ENCODE results near the gene TECTA. TPM values are rescaled to one million over a fixed set of nuclear protein-coding genes. Genes with fewer than 3 reads are reported as not detected.

Gene TECTA
- polyA plus RNA-seq, 1 donor: 3.2 TPM

GRCh38 chr11:121188776-121189175 is 87.7 kb downstream of the TECTA start:
- DNase-seq: no peak

- DNase-seq: no peak
Observed at GRCh38 chr11:121191818-121192217, 90.8 kb downstream of the TECTA start.

DNA sequence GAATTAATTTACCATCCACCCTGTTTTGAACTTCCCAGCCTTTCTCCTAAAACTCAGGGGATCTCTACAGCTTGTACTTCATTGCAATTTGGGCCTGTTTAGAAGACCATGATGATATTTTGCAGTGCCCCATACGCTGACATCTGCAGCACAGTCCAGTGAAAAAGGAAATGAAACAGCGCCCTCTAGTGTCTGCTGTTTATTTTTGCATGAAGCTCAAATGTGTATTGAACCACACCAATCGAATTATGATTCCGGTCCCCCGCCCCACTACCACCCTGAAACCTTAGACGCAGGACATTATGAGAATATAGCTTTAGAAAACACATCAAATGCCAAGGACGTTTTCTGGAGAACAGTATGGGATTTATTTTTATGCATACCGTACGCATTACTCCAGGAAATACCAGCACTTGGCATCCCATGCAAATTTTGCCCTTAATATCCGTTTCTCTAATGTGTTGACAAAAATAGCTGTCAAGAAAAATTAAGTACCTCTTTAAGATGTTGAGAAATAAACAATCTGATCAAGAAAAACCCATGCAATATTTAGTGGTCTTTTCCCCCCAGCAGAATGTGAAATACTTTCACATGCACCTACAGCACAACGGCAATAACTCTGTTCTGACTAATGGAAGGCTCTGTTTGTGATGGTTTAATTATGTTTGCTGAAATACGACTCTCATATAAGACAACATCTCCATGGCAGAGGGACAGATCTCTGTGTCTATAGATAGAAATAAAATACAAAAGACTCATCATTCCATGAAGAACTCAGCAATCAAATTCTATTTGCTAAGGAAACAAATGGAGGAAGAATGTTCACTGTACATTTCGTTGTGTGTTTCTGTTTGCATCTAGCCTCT is 93.9 kb downstream of the TECTA start:
- DNase-seq: peak; percentile 70

DNA sequence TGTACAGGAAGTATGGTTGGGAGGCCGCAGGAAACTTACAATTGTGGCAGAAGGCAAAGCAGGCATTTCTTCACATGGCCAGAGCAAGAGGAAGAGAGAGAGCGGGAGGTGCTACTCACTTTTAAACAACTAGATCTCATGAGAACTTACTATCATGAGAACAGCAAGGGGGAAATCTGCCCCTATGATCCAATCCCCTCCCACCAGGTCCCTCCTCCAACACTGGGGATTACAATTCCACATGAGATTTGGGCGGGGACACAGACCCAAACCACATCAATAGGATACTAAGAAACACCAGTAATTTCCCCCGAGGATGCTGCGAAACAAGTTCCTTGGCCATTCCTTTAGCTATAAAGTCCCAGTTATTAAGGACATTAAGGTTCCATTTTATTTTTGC is 97.4 kb downstream of the TECTA start:
- no peak for DNase-seq

- no peak for DNase-seq
Observed at GRCh38 chr11:121199516-121199915, 98.5 kb downstream of the TECTA start.

DNA sequence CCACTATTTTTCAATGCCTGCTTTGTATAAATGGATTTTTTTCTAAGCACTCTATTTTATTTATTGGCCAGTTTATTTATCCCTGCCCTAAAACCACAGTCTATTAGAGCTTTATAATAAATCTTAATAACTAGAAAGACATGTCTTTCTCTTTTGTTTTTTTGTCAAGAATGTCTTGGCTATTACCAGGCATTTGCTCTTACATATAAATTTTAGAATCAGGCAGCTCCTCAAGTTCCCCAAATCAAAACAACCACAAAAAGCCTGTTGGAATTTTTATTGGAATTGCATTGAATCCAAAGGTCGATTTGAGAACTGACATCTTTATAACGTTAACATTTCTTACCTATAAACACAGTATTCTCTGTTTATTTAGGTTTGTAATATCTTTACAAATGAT is 105.8 kb downstream of the TECTA start:
- no peak for DNase-seq

DNA sequence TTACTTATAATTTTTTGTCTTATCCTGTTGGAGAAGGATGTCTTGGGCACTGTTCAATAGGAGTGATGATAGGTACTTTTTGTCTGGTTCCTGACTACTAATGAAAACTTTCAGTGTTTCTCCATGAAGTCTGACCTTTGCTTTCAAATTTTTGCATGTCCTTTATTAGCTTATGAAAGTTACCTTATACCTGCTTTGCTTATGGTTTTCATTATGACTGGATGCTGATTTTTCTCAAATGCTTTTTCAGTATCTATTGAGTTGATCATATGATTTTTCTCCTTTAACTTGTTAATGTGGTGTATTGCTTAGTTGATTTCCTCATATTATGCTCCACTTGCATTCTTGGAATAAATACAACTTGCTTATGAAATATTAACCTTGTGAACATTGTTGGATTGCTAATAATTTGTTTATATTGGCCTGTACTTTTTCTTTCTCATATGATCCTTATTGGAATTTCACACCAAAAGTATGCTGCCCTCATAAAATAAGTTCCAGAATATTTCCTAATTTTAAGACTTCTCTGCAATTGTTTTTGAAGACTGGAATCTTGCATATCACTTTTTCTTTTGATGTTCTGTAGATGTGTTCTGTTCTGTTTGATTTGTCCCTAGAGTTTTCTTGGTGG is 106.6 kb downstream of the TECTA start:
- no peak for DNase-seq

DNA sequence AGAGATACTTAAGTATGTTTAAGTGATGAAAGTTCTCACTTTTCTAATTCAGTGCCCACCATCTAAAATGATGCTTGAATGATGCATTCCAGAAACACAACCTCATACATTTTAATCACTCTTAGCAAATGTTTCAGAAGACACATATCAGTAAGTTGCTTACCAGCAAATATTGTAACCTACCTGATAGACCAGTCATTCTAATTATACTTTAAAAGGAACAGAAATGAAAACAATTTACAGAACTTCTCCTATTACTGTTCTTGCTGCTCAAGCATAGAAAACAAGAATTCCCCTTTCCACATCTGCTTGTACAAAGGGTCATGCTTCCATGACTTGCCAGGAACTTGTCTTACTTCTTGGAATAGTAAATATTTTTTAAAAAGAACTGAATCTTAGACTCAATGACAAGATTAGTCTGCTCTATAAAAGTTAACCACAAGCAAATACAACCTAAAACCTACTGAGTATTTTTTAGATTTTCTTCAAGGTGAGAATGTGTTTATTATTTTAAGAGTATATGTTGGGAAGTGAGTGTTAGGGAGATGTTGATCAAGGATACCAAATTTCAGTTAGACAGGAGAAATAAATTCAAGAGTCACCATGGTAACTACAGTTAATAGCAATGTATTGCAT is 109.5 kb downstream of the TECTA start:
- DNase-seq: peak; percentile 30

DNA sequence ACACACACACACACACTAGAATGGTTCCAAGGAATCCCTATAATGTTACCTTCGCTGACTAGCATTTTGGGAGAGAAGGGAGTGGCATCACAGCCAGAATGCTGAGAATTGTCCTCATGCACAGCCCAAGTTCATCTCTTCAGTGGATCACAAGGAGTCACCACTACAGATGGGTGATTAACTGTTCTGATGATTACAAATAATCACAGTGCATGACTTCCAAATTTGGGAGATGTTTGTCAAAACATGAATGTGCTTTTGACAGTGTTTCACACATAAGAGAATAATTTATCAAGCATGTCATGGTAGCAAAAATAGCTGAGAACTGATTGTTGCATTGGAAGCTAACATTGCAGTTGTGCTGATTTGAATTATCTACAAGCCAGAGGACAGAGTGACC is 110.6 kb downstream of the TECTA start:
- no peak for DNase-seq

- DNase-seq: no peak
Observed at GRCh38 chr11:121212536-121213361, 111.7 kb downstream of the TECTA start.

- DNase-seq: no peak
Observed at GRCh38 chr11:121213362-121213893, 112.4 kb downstream of the TECTA start.

GRCh38 chr11:121214861-121215260 is 113.8 kb downstream of the TECTA start:
- no peak for DNase-seq

DNA sequence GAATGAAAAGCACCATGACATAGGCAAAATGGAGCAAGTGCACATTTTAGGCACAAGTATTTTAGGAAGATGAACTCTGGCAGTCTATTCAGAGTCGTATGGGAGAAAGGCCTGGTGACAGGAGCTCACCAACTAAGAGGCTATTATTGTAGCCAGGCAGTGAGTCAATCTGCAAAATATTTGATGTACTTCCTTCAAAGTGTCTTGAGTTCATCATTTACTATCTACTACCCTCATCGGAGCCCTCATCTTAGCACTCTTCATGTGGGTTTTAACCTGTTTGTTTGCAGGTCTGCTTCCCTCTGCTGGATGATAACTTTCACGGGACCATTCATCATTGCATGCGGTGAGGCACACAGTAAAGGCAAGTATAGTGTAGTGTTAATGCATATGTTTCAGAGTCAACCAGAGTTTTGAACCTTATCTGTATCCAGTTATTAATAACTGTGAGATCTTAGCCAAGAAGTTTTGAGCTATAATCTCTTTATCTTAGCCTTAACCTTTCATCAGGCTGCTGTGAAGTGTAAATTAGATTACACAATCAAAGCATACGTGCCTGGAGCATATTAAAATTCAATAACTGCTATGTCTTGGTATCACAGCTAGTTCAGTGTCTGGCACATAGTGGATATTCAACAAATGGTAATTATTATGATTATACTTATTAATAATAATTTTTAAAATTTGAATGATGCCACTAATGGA is 120.6 kb downstream of the TECTA start:
- no peak for DNase-seq

- DNase-seq: no peak
Observed at GRCh38 chr11:121223161-121223560, 122.1 kb downstream of the TECTA start.

GRCh38 chr11:121225382-121225781 is 124.3 kb downstream of the TECTA start:
- no peak for DNase-seq

- DNase-seq: no peak
Observed at GRCh38 chr11:121226415-121227263, 125.6 kb downstream of the TECTA start.

DNA sequence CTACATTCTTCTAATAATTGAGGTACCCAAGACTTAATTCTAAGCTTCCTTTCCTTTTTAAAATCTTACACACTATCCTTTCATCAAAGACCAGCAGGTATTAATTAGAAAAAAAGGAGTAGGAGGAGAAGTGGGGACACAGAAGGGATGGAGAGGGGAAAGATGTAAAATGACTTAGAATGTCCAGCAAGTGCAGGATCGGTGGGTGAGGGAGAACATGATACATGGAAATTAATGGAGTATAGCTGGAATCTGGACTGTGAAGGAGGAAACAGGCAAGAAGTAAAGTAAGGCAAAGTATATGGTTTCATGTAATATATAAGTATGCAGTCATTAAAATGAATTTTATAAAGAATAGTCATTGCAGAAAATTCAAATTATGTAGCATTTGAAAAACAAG is 127.8 kb downstream of the TECTA start:
- DNase-seq: no peak

GRCh38 chr11:121229495-121230215 is 128.6 kb downstream of the TECTA start:
- DNase-seq: no peak

- no peak for DNase-seq
Observed at GRCh38 chr11:121231576-121232278, 130.7 kb downstream of the TECTA start.
